HEK293T (cell line): ENCODE measurements around the gene MGAT4B.

Source experiments
- CTCF ChIA-PET: fragments of 350-600 bp; formaldehyde crosslinking; extraction: SDS; loops from one replicate; lab custom pipeline; 2021; ENCODE audit warnings: antibody characterized with exemption, inconsistent platforms; lab: Yijun Ruan, JAX
- POLR2A ChIA-PET: fragments of 350-600 bp; formaldehyde crosslinking; extraction: SDS; loops from one replicate; lab custom pipeline; 2020; ENCODE audit warnings: antibody characterized with exemption, inconsistent platforms; lab: Yijun Ruan, JAX
- DNase-seq: peaks from one replicate; pipeline ENCODE4 v3.0.0; 2012; ENCODE audit warnings: mixed read lengths; ENCODE audit errors: extremely low spot score
- ARNT ChIP-seq: fragments of 450-650 bp; IDR thresholded peaks from 2 replicates; pipeline ENCODE4 v1.6.1; 2017; ENCODE audit warnings: mild to moderate bottlenecking
- BHLHE40 ChIP-seq: fragments of 450-650 bp; IDR thresholded peaks from 2 replicates; pipeline ENCODE4 v1.6.1; 2016; ENCODE audit warnings: mild to moderate bottlenecking, moderate library complexity, borderline replicate concordance
- CTBP1 ChIP-seq: fragments of 450-650 bp; IDR thresholded peaks from 2 replicates; pipeline ENCODE4 v1.6.1; 2016; ENCODE audit warnings: borderline replicate concordance
- ELF4 ChIP-seq: fragments of 450-650 bp; IDR thresholded peaks from 2 replicates; pipeline ENCODE4 v1.6.1; 2017; ENCODE audit warnings: antibody characterized with exemption
- FOXA1 ChIP-seq: fragments of 450-650 bp; IDR thresholded peaks from 2 replicates; pipeline ENCODE4 v1.6.1; 2016; ENCODE audit warnings: mild to moderate bottlenecking
- FOXK2 ChIP-seq: fragments of 450-650 bp; IDR thresholded peaks from 2 replicates; pipeline ENCODE4 v1.6.1; 2016; ENCODE audit warnings: mild to moderate bottlenecking
- FOXM1 ChIP-seq: fragments of 450-650 bp; IDR thresholded peaks from 2 replicates; pipeline ENCODE4 v1.6.1; 2017; ENCODE audit warnings: mild to moderate bottlenecking, borderline replicate concordance
- HDGF ChIP-seq: fragments of 450-650 bp; IDR thresholded peaks from 2 replicates; pipeline ENCODE4 v1.6.1; 2017; ENCODE audit warnings: antibody characterized with exemption, borderline replicate concordance
- L3MBTL2 ChIP-seq: fragments of 450-650 bp; conservative IDR thresholded peaks from 2 replicates; pipeline ENCODE4 v1.6.1; 2016; ENCODE audit warnings: mild to moderate bottlenecking
- LEF1 ChIP-seq: fragments of 450-650 bp; IDR thresholded peaks from 2 replicates; pipeline ENCODE4 v1.6.1; 2017; ENCODE audit warnings: mild to moderate bottlenecking, borderline replicate concordance
- NFRKB ChIP-seq: fragments of 450-650 bp; IDR thresholded peaks from 2 replicates; pipeline ENCODE4 v1.6.1; 2016; ENCODE audit warnings: mild to moderate bottlenecking, moderate library complexity
- PKNOX1 ChIP-seq: fragments of 450-650 bp; IDR thresholded peaks from 2 replicates; pipeline ENCODE4 v1.6.1; 2016
- SP1 ChIP-seq: fragments of 450-650 bp; IDR thresholded peaks from 2 replicates; pipeline ENCODE4 v1.6.1; 2017
- SUZ12 ChIP-seq: fragments of 450-650 bp; IDR thresholded peaks from 2 replicates; pipeline ENCODE4 v1.6.1; 2016; ENCODE audit warnings: mild to moderate bottlenecking
- TARDBP ChIP-seq: fragments of 450-650 bp; IDR thresholded peaks from 2 replicates; pipeline ENCODE4 v1.6.1; 2016
- ZNF384 ChIP-seq: fragments of 450-650 bp; IDR thresholded peaks from 2 replicates; pipeline ENCODE4 v1.6.1; 2016

MGAT4B gene

GRCh38 chr5:179776411-179776938, 30.2 kb downstream of the MGAT4B start:
- no peak for DNase-seq
- ChIA-PET POLR2A (no interaction called here), CTCF (interaction anchor here (0.7 to 2.9 kb wide), 2 partner anchors 14 to 25 kb away, joined by 6 to 9 read pairs; no protein-coding TSS in a partner anchor)
- TF ChIP-seq ELF4 (no peak), BHLHE40 (no peak), PKNOX1 (no peak), ARNT (no peak), L3MBTL2 (no peak), CTBP1 (no peak), SUZ12 (no peak), TARDBP (no peak), LEF1 (no peak), SP1 (no peak), FOXK2 (no peak), HDGF (no peak), ZNF384 (no peak), FOXA1 (no peak), FOXM1 (no peak)

- ChIA-PET POLR2A (no interaction called here), CTCF (no interaction called here)
- DNase-seq: no peak
- TF ChIP-seq NFRKB (no peak), CTBP1 (no peak), SP1 (no peak), SUZ12 (no peak), BHLHE40 (no peak), ARNT (no peak), L3MBTL2 (no peak)
These were observed 32.2 kb downstream of the MGAT4B start for GRCh38 chr5:179774442-179774841.

GRCh38 chr5:179773686-179774040, 33.0 kb downstream of the MGAT4B start:
- DNase-seq: no peak
- ChIA-PET CTCF (no interaction called here), POLR2A (no interaction called here)
- TF ChIP-seq L3MBTL2 (no peak), FOXK2 (no peak), NFRKB (no peak), LEF1 (no peak), HDGF (no peak), FOXA1 (no peak), SP1 (no peak), ARNT (no peak), BHLHE40 (no peak)

GRCh38 chr5:179772351-179772750, 34.3 kb downstream of the MGAT4B start:
- TF ChIP-seq BHLHE40 (no peak), FOXA1 (no peak), FOXM1 (no peak), SP1 (no peak), LEF1 (no peak), FOXK2 (no peak), CTBP1 (no peak), ZNF384 (no peak), PKNOX1 (no peak), ELF4 (no peak), HDGF (no peak), TARDBP (no peak), SUZ12 (no peak), ARNT (no peak), NFRKB (no peak), L3MBTL2 (no peak)
- CTCF ChIA-PET: no interaction called here
- DNase-seq: no peak
- POLR2A ChIA-PET: no interaction called here

GRCh38 chr5:179771311-179771895, 35.3 kb downstream of the MGAT4B start:
- CTCF ChIA-PET: no interaction called here

GRCh38 chr5:179769796-179770195, 36.9 kb downstream of the MGAT4B start:
- ChIA-PET POLR2A (no interaction called here), CTCF (no interaction called here)
- TF ChIP-seq TARDBP (no peak), FOXM1 (no peak), ZNF384 (no peak), SP1 (no peak), CTBP1 (no peak)
- DNase-seq: no peak

More at GRCh38 chr5:179771311-179771895, 35.3 kb downstream of the MGAT4B start:
- no peak for DNase-seq
- POLR2A ChIA-PET: interaction anchor here (0.8 kb wide), 1 partner anchor 148 kb away, joined by 3 read pairs; the partner anchor contains the start of gene HNRNPH1
- TF ChIP-seq FOXK2: no peak

GRCh38 chr5:179769271-179769670, 37.4 kb downstream of the MGAT4B start:
- ChIA-PET POLR2A (no interaction called here), CTCF (no interaction called here)
- TF ChIP-seq ZNF384 (no peak), FOXM1 (no peak), L3MBTL2 (no peak), PKNOX1 (no peak), NFRKB (no peak), ARNT (no peak), FOXK2 (no peak), FOXA1 (no peak), CTBP1 (no peak), LEF1 (no peak), SUZ12 (no peak), ELF4 (no peak), BHLHE40 (no peak), TARDBP (no peak), SP1 (no peak), HDGF (no peak)
- no peak for DNase-seq
